Endothelial cell of umbilical vein (primary cell): ENCODE measurements around the gene GNAI1. TPM values are rescaled to one million over a fixed set of nuclear protein-coding genes. Genes with fewer than 3 reads are reported as not detected.

Source experiments
- BruUV-seq: library from RNA; stranded (reverse); fragments of 400-500 nt; replicated peaks from 2 replicates; lab custom pipeline; 2021; lab: Mats Ljungman, UMichigan
- CTCF ChIA-PET: fragments of 300-600, 350-600 bp; sonication (Branson Sonifier 250); formaldehyde crosslinking; loops from one replicate; lab custom pipeline; 2021; ENCODE audit warnings: antibody characterized with exemption, inconsistent platforms; lab: Charles Lee
- POLR2A ChIA-PET: fragments of 300-600, 350-600 bp; sonication (Branson Sonifier 250); formaldehyde crosslinking; loops from one replicate; lab custom pipeline; 2021; ENCODE audit warnings: antibody characterized with exemption, inconsistent platforms; lab: Charles Lee
- DNase-seq: peaks from one replicate; pipeline ENCODE4 v3.0.0-alpha.2; 2011; ENCODE audit warnings: low read depth, low spot score
- FAIRE-seq: peaks from 2 replicates; lab custom pipeline; 2011; peaks lifted over from hg19 to GRCh38; lab: Jason Lieb, UNC
- H2AFZ ChIP-seq: 2 replicates; pipeline ENCODE4 v1.6.0; 2012; ENCODE audit warnings: low read depth, low read length, control low read depth, inconsistent platforms
- H3K27ac ChIP-seq: 2 replicates; pipeline ENCODE4 v1.5.1; 2011; ENCODE audit warnings: low read depth, mild to moderate bottlenecking, control low read depth, low read length, moderate library complexity; ENCODE audit not compliant: insufficient read depth
- H3K27me3 ChIP-seq, 2 experiments: 2 replicates each; pipeline versions ENCODE4 v1.6.0 to v1.6.1; 2011; ENCODE audit warnings: low read length in 2 of 2, mixed read lengths in 1 of 2; ENCODE audit not compliant: control insufficient read depth in 2 of 2, insufficient read depth in 2 of 2
- H3K36me3 ChIP-seq, 2 experiments: 2 replicates in 1 of 2; 3 replicates in 1 of 2; pipeline ENCODE4 v1.5.1; 2011; ENCODE audit warnings: low read length in 2 of 2, mild to moderate bottlenecking in 1 of 2, moderate library complexity in 1 of 2; ENCODE audit not compliant: control insufficient read depth in 2 of 2, insufficient read depth in 2 of 2; ENCODE audit errors: extremely low read depth in 1 of 2
- H3K4me1 ChIP-seq: 3 replicates; pipeline ENCODE4 v1.5.1; 2011; ENCODE audit warnings: mild to moderate bottlenecking, low read length; ENCODE audit not compliant: control insufficient read depth, insufficient read depth; ENCODE audit errors: extremely low read depth
- H3K4me2 ChIP-seq: 2 replicates; pipeline ENCODE4 v1.6.1; 2011; ENCODE audit warnings: low read length, control low read depth, mixed read lengths; ENCODE audit not compliant: insufficient read depth
- H3K4me3 ChIP-seq, 3 experiments: fragments of 200-600 bp in 1 of 3; sonication (generic), shearing (Covaris generic) in 1 of 3; replicated peaks in 1 of 3; 2 replicates each; pipeline ENCODE4 v1.5.1; 2011 to 2016; ENCODE audit warnings: control low read depth in 3 of 3, low read length in 3 of 3, mild to moderate bottlenecking in 2 of 3, inconsistent platforms in 1 of 3, low read depth in 1 of 3, moderate library complexity in 1 of 3; ENCODE audit not compliant: insufficient read depth in 1 of 3
- H3K79me2 ChIP-seq: 2 replicates; pipeline ENCODE4 v1.6.0; 2012; ENCODE audit warnings: low read length, inconsistent platforms; ENCODE audit not compliant: control insufficient read depth, insufficient read depth
- H3K9ac ChIP-seq: replicated peaks from 2 replicates; pipeline ENCODE3; 2011; ENCODE audit warnings: low read length, control low read depth; ENCODE audit not compliant: insufficient read depth; ENCODE audit errors: extremely low read depth
- H3K9me1 ChIP-seq: replicated peaks from 3 replicates; pipeline ENCODE4 v1.6.0; 2011; ENCODE audit warnings: mild to moderate bottlenecking, low read length; ENCODE audit not compliant: control insufficient read depth, insufficient read depth; ENCODE audit errors: extremely low read depth
- H3K9me3 ChIP-seq: replicated peaks from 2 replicates; pipeline ENCODE4 v1.5.1; 2012; ENCODE audit warnings: low read length, inconsistent platforms; ENCODE audit not compliant: control insufficient read depth, insufficient read depth
- H4K20me1 ChIP-seq: replicated peaks from 2 replicates; pipeline ENCODE3; 2011; ENCODE audit warnings: mild to moderate bottlenecking, low read length; ENCODE audit not compliant: control insufficient read depth, insufficient read depth; ENCODE audit errors: extremely low read depth
- EZH2 ChIP-seq: IDR thresholded peaks from 2 replicates; pipeline ENCODE4 v1.6.1; 2012; ENCODE audit warnings: borderline replicate concordance, low read depth, mild to moderate bottlenecking, moderate library complexity, low read length, inconsistent platforms; ENCODE audit not compliant: severe bottlenecking
- FOS ChIP-seq: IDR thresholded peaks from 2 replicates; pipeline ENCODE4 v1.6.1; 2011; ENCODE audit warnings: mild to moderate bottlenecking, low read length, moderate library complexity, borderline replicate concordance; ENCODE audit not compliant: insufficient read depth
- GATA2 ChIP-seq: IDR thresholded peaks from 2 replicates; pipeline ENCODE4 v1.7.0; 2011; ENCODE audit warnings: low read depth, mild to moderate bottlenecking, moderate library complexity, mixed read lengths, low read length; ENCODE audit not compliant: insufficient read length, insufficient read depth
- JUN ChIP-seq: IDR thresholded peaks from 2 replicates; pipeline ENCODE4 v1.6.1; 2011; ENCODE audit warnings: borderline replicate concordance, low read depth; ENCODE audit not compliant: insufficient read length, insufficient read depth
- MYC ChIP-seq: IDR thresholded peaks from one replicate; pipeline ENCODE4 v1.6.1; 2011; ENCODE audit warnings: mild to moderate bottlenecking, low read depth, low read length
- POLR2A ChIP-seq: IDR thresholded peaks from 2 replicates; pipeline ENCODE4 v1.6.1; 2012; ENCODE audit warnings: low read depth, mild to moderate bottlenecking, control low read depth, low read length
- POLR2AphosphoS5 ChIP-seq: IDR thresholded peaks from 2 replicates; pipeline ENCODE4 v1.6.1; 2012; ENCODE audit warnings: low read depth, mild to moderate bottlenecking, control low read depth, low read length, moderate library complexity; ENCODE audit not compliant: insufficient read depth
- dilution Hi-C: fragments of 300-500 bp; cut with MboI; formaldehyde crosslinking; loops from one replicate; pipeline ENCODE4 v1.15.0; 2019; ENCODE audit warnings: low sequenced_read_pairs; ENCODE audit not compliant: extremely low pct_ligation_motif_present
- intact Hi-C: fragments of 100-400 bp; cut with micrococcal nuclease; formaldehyde crosslinking; loops from one replicate; pipeline ENCODE4 v1.10.0; 2022
- polyA plus RNA-seq, 4 experiments: library from polyadenylated mRNA; depleted of rRNA in 3 of 4; stranded (reverse) in 3 of 4; unstranded in 1 of 4; fragments of >200 nt; gene quantifications; 2 replicates each; pipeline versions ENCODE4 v1.2.1 to v1.2.3, GENCODE V29; 2011 to 2012; ENCODE audit warnings: missing spikeins in 1 of 4
- total RNA-seq: library from RNA; stranded (reverse); gene quantifications from 2 replicates; pipeline ENCODE4 v1.2.3, GENCODE V29; 2021
- TF ChIP-seq, protein P1 (sequence below): IDR thresholded peaks from 2 replicates; pipeline ENCODE4 v1.6.1; 2011; ENCODE audit not compliant: insufficient read depth, insufficient read length
- TF ChIP-seq, protein P2 (sequence below), 2 donors: IDR thresholded peaks; 1 replicate in 1 of 2; 2 replicates in 1 of 2; pipeline ENCODE4 v1.5.1; 2011; ENCODE audit warnings: low read length in 2 of 2, mild to moderate bottlenecking in 2 of 2, moderate library complexity in 2 of 2, control low read depth in 1 of 2, inconsistent platforms in 1 of 2, low read depth in 1 of 2; ENCODE audit not compliant: insufficient read depth in 1 of 2; ENCODE audit errors: extremely low read depth in 1 of 2

Gene GNAI1
- total and polyA plus RNA-seq, 2 donors (not counting 3 experiments of a cell fraction or from before 2014, with no cell fraction given) = 7.5 to 15.0 TPM

DNA sequence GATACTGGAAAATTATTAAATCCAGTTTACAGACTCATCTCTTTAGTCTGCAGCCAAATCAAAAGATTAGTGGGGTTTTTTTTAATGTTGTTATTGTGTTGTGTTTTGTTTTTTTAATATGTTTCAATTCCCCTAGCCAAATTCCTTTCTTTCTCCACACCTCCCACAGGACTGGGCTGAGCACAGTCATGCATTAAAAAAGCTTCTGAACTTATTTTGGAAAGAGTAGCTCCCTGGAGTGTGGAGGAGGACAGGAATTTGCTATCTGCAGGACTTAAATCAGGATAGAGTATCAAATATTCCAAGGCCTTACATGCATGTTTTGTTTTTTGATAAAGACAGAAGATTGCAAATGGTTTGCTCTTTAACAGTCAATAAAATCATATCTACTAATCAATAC lies 90.7 kb downstream of the GNAI1 start:
- no peaks in the 10 kb centered on the region for H4K20me1 ChIP-seq
- no peak for TF ChIP-seq MYC
- TF ChIP-seq POLR2AphosphoS5 = no peak
- TF ChIP-seq, protein P1, sequence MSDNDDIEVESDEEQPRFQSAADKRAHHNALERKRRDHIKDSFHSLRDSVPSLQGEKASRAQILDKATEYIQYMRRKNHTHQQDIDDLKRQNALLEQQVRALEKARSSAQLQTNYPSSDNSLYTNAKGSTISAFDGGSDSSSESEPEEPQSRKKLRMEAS = no peak
- TF ChIP-seq EZH2 = no peak
- TF ChIP-seq, protein P2, sequence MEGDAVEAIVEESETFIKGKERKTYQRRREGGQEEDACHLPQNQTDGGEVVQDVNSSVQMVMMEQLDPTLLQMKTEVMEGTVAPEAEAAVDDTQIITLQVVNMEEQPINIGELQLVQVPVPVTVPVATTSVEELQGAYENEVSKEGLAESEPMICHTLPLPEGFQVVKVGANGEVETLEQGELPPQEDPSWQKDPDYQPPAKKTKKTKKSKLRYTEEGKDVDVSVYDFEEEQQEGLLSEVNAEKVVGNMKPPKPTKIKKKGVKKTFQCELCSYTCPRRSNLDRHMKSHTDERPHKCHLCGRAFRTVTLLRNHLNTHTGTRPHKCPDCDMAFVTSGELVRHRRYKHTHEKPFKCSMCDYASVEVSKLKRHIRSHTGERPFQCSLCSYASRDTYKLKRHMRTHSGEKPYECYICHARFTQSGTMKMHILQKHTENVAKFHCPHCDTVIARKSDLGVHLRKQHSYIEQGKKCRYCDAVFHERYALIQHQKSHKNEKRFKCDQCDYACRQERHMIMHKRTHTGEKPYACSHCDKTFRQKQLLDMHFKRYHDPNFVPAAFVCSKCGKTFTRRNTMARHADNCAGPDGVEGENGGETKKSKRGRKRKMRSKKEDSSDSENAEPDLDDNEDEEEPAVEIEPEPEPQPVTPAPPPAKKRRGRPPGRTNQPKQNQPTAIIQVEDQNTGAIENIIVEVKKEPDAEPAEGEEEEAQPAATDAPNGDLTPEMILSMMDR (IDR thresholded peaks at IDR 0.05; ENCODE audit: extremely low read depth in 1 of 2, insufficient read depth in 1 of 2, low read depth in 1 of 2, low read length in 2 of 2) = no peak
- no peak for TF ChIP-seq JUN
- TF ChIP-seq FOS = no peak
- no peak for TF ChIP-seq POLR2A
- TF ChIP-seq GATA2 = no peak
- H3K27me3 ChIP-seq = no peaks in the 10 kb centered on the region
- no peaks in the 10 kb centered on the region for H3K4me1 ChIP-seq
- no peaks in the 10 kb centered on the region for H3K9me3 ChIP-seq
- H3K36me3 ChIP-seq = no peaks in the 10 kb centered on the region
- POLR2A ChIA-PET = no interaction called here
- intact Hi-C loops = no loop called here
- H3K9ac ChIP-seq = no peak overlapping the region
- H3K4me2 ChIP-seq = no peak overlapping the region
- BruUV-seq = no TSS peak
- CTCF ChIA-PET = interaction anchor here (0.6 to 2.7 kb wide), 5 partner anchors 8 to 167 kb away, joined by 3 to 9 read pairs (median 4); no protein-coding TSS in a partner anchor
- H3K27ac ChIP-seq = no peak overlapping the region
- no peak overlapping the region for H2AFZ ChIP-seq
- H3K79me2 ChIP-seq = no peaks in the 10 kb centered on the region
- no peaks in the 10 kb centered on the region for H3K9me1 ChIP-seq
- no peak for FAIRE-seq
- DNase-seq = no peak
- no peak overlapping the region for H3K4me3 ChIP-seq
- dilution Hi-C loops = no loop called here
